Lower lobe of right lung (tissue), 2 donors: ENCODE data around the gene ULK1. TPM values are rescaled to one million over a fixed set of nuclear protein-coding genes. Genes with fewer than 3 reads are reported as not detected.

Experiments used
- ATAC-seq, 2 donors: fragments of 200-7000 bp; cut with Tn5 transposase; one replicate each; pipeline ENCODE4 v1.9.1; 2020 to 2022; ENCODE audit warnings: mild to moderate bottlenecking in 2 of 2, moderate library complexity in 2 of 2
- DNase-seq: peaks from one replicate; pipeline ENCODE4 v3.0.0-alpha.2; 2020
- H3K27ac ChIP-seq: fragments of 200-600 bp; one replicate; pipeline ENCODE4 v1.8.0; 2022
- H3K27me3 ChIP-seq: fragments of 200-600 bp; one replicate; pipeline ENCODE4 v1.8.0; 2022; ENCODE audit warnings: low read depth
- H3K36me3 ChIP-seq: fragments of 200-600 bp; one replicate; pipeline ENCODE4 v1.8.0; 2022; ENCODE audit warnings: mild to moderate bottlenecking
- H3K4me1 ChIP-seq: fragments of 200-600 bp; one replicate; pipeline ENCODE4 v1.8.0; 2022
- H3K4me3 ChIP-seq: fragments of 200-600 bp; one replicate; pipeline ENCODE4 v1.8.0; 2022; ENCODE audit warnings: mild to moderate bottlenecking
- H3K9me3 ChIP-seq: fragments of 200-600 bp; one replicate; pipeline ENCODE4 v1.8.0; 2022
- intact Hi-C: fragments of 100-400 bp; cut with DNase I; formaldehyde crosslinking; loops from one replicate; pipeline ENCODE4 v1.11.0; 2022
- total RNA-seq: library from RNA; stranded (reverse); fragmentation: NEBNext Ultra II Directional; extraction: Animal tissue kit (Norgen Biotek cat#: 25700); gene quantifications from one replicate; pipeline ENCODE4 v1.2.1, GENCODE V29; 2021
- TF ChIP-seq, protein P1 (sequence below): fragments of 200-600 bp; IDR thresholded peaks from one replicate; pipeline ENCODE4 v1.8.0; 2022; ENCODE audit warnings: antibody characterized with exemption, mild to moderate bottlenecking
- donor health status: DM: no; HTN: yes; CAD: no; lungs with severe emphysema.

ULK1 gene
- total RNA-seq, 1 donor from 2014 or later: 32.2 TPM

DNA sequence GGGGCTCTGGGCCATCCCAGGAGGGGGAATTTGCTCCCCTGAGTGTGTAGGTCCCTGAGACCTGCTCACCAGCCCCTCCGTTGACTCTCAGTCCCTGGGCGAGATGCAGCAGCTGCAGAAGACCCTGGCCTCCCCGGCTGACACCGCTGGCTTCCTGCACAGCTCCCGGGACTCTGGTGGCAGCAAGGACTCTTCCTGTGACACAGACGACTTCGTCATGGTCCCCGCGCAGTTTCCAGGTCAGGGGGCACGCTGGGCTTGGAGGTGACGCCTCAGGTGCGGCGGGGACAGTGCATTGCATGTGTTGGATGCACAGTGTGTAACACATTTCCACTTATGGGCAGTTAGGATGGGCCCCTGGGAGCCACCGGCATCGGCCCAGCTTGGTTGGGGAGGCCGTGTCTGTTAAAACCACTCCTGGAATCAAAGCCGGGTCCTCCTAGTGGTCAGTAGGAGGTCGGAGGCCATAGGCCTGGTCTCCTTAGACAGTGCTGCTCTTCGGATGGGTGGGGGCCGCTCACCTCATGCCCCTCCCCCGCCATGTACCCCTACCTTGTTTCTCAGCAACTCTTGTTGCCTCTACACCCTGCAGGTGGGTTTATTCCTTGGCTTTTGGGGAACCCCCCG, 17.5 kb downstream of the ULK1 start:
- H3K4me1 ChIP-seq: peaks cover 9% of the 10 kb centered on the region
- H3K36me3 ChIP-seq: peaks cover 97% of the 10 kb centered on the region
- TF ChIP-seq, protein P1, sequence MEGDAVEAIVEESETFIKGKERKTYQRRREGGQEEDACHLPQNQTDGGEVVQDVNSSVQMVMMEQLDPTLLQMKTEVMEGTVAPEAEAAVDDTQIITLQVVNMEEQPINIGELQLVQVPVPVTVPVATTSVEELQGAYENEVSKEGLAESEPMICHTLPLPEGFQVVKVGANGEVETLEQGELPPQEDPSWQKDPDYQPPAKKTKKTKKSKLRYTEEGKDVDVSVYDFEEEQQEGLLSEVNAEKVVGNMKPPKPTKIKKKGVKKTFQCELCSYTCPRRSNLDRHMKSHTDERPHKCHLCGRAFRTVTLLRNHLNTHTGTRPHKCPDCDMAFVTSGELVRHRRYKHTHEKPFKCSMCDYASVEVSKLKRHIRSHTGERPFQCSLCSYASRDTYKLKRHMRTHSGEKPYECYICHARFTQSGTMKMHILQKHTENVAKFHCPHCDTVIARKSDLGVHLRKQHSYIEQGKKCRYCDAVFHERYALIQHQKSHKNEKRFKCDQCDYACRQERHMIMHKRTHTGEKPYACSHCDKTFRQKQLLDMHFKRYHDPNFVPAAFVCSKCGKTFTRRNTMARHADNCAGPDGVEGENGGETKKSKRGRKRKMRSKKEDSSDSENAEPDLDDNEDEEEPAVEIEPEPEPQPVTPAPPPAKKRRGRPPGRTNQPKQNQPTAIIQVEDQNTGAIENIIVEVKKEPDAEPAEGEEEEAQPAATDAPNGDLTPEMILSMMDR: no peak
- ATAC-seq: no peak
- H3K4me3 ChIP-seq: no peak overlapping the region
- peak overlapping the region; percentile 6 for H3K27ac ChIP-seq
- DNase-seq: no peak
- intact Hi-C loops: no loop called here
- H3K9me3 ChIP-seq: no peaks in the 10 kb centered on the region
- H3K27me3 ChIP-seq: no peaks in the 10 kb centered on the region

DNA sequence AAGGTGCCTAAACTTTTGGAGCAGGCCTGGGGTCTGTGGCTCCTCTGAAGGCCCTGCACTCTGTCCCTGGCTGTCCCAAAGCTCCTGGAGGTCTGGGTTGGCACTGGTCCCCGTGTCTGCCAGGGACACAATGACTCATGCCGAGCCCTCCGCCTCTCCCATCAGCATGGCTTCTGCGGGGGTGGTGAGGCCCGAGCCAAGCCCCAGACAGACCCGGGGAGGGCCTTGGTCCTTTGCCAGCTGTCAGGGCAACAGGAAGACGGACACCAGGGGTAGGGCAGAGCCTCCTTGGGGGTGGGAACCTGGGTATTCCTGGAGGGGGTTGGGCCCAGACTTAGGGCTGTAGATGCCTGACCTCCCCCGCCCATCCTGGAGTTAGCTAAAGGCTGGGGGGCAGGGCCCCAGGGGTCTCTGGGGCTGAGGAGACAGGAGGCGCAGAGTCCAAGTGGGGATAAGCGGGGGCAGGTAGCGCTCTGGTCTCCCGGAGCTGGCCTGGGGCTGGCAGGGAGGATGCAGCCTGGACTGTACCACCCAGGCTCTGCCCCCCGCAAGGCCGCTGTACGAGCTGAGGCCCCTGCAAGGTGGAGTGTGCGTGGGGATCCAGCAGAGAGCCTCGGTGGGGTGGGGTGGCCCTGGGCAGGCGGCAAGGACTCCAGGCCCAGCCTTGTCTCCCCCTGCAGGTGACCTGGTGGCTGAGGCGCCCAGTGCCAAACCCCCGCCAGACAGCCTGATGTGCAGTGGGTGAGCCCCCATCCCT, 18.3 kb downstream of the ULK1 start:
- H3K4me1 ChIP-seq: peaks cover 9% of the 10 kb centered on the region
- H3K4me3 ChIP-seq: no peak overlapping the region
- H3K27me3 ChIP-seq: no peaks in the 10 kb centered on the region
- peaks cover 96% of the 10 kb centered on the region for H3K36me3 ChIP-seq
- ATAC-seq: peak; percentile 3 to 25
- intact Hi-C loops: no loop called here
- peak overlapping the region; percentile 6 for H3K27ac ChIP-seq
- DNase-seq: no peak
- no peaks in the 10 kb centered on the region for H3K9me3 ChIP-seq
- TF ChIP-seq, protein P1: no peak

DNA sequence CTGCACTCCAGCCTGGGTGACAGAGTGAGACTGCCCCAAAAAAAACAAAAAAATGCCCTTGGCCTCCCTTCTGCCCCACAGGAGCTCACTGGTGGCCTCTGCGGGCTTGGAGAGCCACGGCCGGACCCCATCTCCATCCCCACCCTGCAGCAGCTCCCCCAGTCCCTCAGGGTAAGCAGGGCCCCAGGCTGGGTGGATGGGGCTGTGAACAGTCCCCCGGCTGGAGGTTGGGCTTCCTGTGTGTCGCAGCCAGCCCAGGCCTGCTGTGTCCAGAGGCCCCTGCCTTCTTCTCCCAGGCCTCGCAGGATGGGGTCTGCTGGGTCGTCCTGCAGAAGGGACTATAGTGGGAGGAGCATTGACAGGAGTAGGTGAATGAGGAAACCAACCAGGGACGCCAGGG, 19.2 kb downstream of the ULK1 start:
- Histone ChIP-seq H3K4me1 (peaks cover 9% of the 10 kb centered on the region), H3K27ac (no peak overlapping the region), H3K4me3 (no peak overlapping the region), H3K9me3 (no peaks in the 10 kb centered on the region), H3K27me3 (no peaks in the 10 kb centered on the region), H3K36me3 (peaks cover 95% of the 10 kb centered on the region)
- DNase-seq: no peak
- TF ChIP-seq, protein P1: no peak
- intact Hi-C loops: no loop called here
- no peak for ATAC-seq

DNA sequence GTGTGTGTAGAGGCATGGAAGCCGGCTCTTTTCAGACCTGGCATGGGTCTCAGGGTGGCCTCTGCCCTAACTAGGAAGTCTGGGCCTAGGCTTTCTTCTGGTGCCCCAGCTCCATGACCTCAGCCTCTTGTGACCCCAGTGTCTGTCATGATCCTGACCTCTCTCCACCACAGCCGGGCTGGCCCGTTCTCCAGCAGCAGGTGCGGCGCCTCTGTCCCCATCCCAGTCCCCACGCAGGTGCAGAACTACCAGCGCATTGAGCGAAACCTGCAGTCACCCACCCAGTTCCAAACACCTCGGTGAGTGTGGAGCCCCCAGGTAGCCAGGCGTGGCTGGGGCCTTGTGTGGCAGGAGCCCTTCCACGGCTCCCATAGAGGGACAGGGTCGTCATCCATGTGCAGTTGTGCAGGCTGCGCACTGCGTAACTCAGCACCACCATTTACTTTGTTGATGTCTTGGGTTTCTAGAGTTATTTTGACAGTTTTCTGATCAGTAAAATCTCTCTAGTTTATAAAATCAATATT, 19.8 kb downstream of the ULK1 start:
- no peak for DNase-seq
- no peaks in the 10 kb centered on the region for H3K9me3 ChIP-seq
- no peak overlapping the region for H3K4me3 ChIP-seq
- TF ChIP-seq, protein P1: no peak
- H3K27ac ChIP-seq: no peak overlapping the region
- intact Hi-C loops: no loop called here
- ATAC-seq: no peak
- H3K27me3 ChIP-seq: no peaks in the 10 kb centered on the region
- peaks cover 9% of the 10 kb centered on the region for H3K4me1 ChIP-seq
- H3K36me3 ChIP-seq: peaks cover 92% of the 10 kb centered on the region

DNA sequence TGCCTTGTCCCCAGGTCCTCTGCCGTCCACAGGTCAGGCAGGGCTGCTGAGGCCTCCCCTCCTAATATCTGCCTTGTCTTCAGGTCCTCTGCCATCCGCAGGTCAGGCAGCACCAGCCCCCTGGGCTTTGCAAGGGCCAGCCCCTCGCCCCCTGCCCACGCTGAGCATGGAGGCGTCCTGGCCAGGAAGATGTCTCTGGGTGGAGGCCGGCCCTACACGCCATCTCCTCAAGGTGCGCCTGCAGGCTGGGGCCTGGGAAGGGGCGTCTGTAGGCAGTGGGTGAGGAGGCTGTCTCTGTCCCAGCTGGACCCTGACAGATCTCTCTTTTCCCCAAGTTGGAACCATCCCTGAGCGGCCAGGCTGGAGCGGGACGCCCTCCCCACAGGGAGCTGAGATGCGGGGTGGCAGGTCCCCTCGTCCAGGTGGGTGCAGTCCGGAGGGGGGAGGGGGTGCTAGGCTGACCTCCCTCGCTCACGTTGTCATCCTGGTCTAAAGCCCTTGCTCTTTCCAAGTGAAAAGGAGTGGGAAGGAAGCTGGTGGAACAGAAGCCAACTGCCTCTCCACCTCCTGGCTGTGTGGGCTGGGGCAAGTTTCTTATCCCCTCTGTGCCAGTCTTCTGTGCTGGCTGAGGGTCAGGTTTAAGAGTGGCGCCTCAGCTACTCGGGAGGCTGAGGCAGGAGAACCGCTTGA, 20.7 kb downstream of the ULK1 start:
- Histone ChIP-seq H3K27me3 (no peaks in the 10 kb centered on the region), H3K4me1 (peaks cover 9% of the 10 kb centered on the region), H3K36me3 (peaks cover 92% of the 10 kb centered on the region), H3K9me3 (no peaks in the 10 kb centered on the region), H3K4me3 (no peak overlapping the region), H3K27ac (no peak overlapping the region)
- DNase-seq: no peak
- ATAC-seq: no peak
- TF ChIP-seq, protein P1: no peak
- intact Hi-C loops: no loop called here
